ENCODE results near the gene THEMIS. TPM values are rescaled to one million over a fixed set of nuclear protein-coding genes. Genes with fewer than 3 reads are reported as not detected.

Gene THEMIS
- total RNA-seq, 1 donor from 2014 or later = not detected

- TF ChIP-seq CTCF (IDR thresholded peaks at IDR 0.05; ENCODE audit: partially characterized antibody, unreplicated experiment) = no peak
- Mint-ChIP-seq H3K4me3 (ENCODE audit: unreplicated experiment) (no peak overlapping the region), H3K27ac (ENCODE audit: unreplicated experiment) (no peak overlapping the region), H3K27me3 (ENCODE audit: unreplicated experiment) (no peaks in the 10 kb centered on the region), H3K36me3 (ENCODE audit: unreplicated experiment) (no peaks in the 10 kb centered on the region), H3K9me3 (ENCODE audit: unreplicated experiment) (no peaks in the 10 kb centered on the region), H3K4me1 (ENCODE audit: low read depth, unreplicated experiment) (no peaks in the 10 kb centered on the region)
- DNase-seq = no peak
Observed at GRCh38 chr6:127775371-127775770, 125.5 kb downstream of the THEMIS start.

- no peaks in the 10 kb centered on the region for H3K36me3 Mint-ChIP-seq (ENCODE audit: unreplicated experiment)
- H3K27ac Mint-ChIP-seq (ENCODE audit: unreplicated experiment) = no peak overlapping the region
- H3K9me3 Mint-ChIP-seq (ENCODE audit: unreplicated experiment) = no peaks in the 10 kb centered on the region
- H3K4me3 Mint-ChIP-seq (ENCODE audit: unreplicated experiment) = no peak overlapping the region
- H3K4me1 Mint-ChIP-seq (ENCODE audit: low read depth, unreplicated experiment) = no peaks in the 10 kb centered on the region
- no peaks in the 10 kb centered on the region for H3K27me3 Mint-ChIP-seq (ENCODE audit: unreplicated experiment)
- DNase-seq = no peak
- TF ChIP-seq CTCF (IDR thresholded peaks at IDR 0.05; ENCODE audit: partially characterized antibody, unreplicated experiment) = no peak
Observed at GRCh38 chr6:127768745-127769144, 132.1 kb downstream of the THEMIS start.

DNA sequence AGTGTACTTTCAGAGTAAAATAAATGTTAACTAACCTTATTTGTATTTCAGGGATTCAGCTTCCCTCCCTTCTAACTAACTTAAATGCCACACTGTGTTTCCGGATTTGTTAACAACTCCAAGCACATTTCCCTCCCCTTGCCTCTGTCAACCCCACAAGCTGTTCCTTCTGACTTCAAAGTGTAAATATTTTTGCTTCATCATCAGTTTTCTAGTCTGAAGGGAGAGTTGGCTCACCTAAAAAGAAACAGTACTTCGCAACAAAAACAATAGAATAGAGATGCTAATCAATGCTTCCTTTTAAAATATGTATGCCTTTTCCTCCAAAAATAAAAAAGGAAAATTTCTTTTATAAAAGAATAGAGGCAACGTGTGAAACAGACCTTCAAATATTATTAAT, 132.6 kb downstream of the THEMIS start:
- H3K36me3 Mint-ChIP-seq (ENCODE audit: unreplicated experiment) = no peaks in the 10 kb centered on the region
- no peak for DNase-seq
- no peak overlapping the region for H3K27ac Mint-ChIP-seq (ENCODE audit: unreplicated experiment)
- no peaks in the 10 kb centered on the region for H3K27me3 Mint-ChIP-seq (ENCODE audit: unreplicated experiment)
- no peak for TF ChIP-seq CTCF (IDR thresholded peaks at IDR 0.05; ENCODE audit: partially characterized antibody, unreplicated experiment)
- no peaks in the 10 kb centered on the region for H3K4me1 Mint-ChIP-seq (ENCODE audit: low read depth, unreplicated experiment)
- H3K9me3 Mint-ChIP-seq (ENCODE audit: unreplicated experiment) = no peaks in the 10 kb centered on the region
- H3K4me3 Mint-ChIP-seq (ENCODE audit: unreplicated experiment) = no peak overlapping the region

DNA sequence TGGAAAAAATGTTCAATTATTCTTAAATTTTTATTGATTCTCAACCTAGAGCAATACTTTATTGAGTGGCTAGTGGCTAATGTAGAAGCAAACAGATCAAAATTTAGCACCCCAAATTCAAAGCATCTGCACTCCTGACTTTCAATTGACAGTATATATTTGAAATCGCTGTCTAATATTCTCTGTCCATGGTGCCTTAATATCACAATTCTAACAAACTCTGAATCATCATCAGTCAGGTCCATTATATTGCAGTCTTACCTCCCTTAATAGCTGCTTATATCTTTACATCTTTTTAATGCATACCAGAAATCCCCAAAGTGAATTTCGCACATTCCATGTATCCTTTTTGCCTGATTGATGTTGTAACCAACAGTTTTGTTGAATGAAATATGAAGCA, 134.9 kb downstream of the THEMIS start:
- Mint-ChIP-seq H3K4me1 (ENCODE audit: low read depth, unreplicated experiment) (no peaks in the 10 kb centered on the region), H3K27me3 (ENCODE audit: unreplicated experiment) (no peaks in the 10 kb centered on the region), H3K4me3 (ENCODE audit: unreplicated experiment) (no peak overlapping the region), H3K9me3 (ENCODE audit: unreplicated experiment) (no peaks in the 10 kb centered on the region), H3K27ac (ENCODE audit: unreplicated experiment) (no peak overlapping the region), H3K36me3 (ENCODE audit: unreplicated experiment) (no peaks in the 10 kb centered on the region)
- no peak for DNase-seq
- no peak for TF ChIP-seq CTCF (IDR thresholded peaks at IDR 0.05; ENCODE audit: partially characterized antibody, unreplicated experiment)

DNA sequence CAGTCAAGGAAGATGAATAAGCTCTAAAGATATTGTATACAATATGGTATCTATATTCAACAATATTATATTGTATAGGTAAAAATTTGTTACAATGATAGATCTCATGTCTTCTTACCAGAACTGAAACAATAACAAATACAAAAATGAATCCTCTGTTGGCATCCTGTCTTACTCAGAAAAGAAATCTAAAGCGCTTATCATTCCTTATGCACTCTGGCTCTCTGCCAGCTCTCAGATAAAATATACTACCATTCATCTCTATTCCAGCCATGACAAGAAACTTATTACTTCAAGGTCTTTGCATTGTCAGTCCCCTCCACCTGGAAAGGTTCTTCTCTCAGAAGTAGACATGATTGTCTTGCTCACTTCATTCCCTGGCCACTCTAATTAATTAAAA, 138.6 kb downstream of the THEMIS start:
- no peak for DNase-seq
- H3K27me3 Mint-ChIP-seq (ENCODE audit: unreplicated experiment) = no peaks in the 10 kb centered on the region
- H3K36me3 Mint-ChIP-seq (ENCODE audit: unreplicated experiment) = no peaks in the 10 kb centered on the region
- TF ChIP-seq CTCF (IDR thresholded peaks at IDR 0.05; ENCODE audit: partially characterized antibody, unreplicated experiment) = no peak
- no peaks in the 10 kb centered on the region for H3K9me3 Mint-ChIP-seq (ENCODE audit: unreplicated experiment)
- H3K27ac Mint-ChIP-seq (ENCODE audit: unreplicated experiment) = no peak overlapping the region
- no peaks in the 10 kb centered on the region for H3K4me1 Mint-ChIP-seq (ENCODE audit: low read depth, unreplicated experiment)
- H3K4me3 Mint-ChIP-seq (ENCODE audit: unreplicated experiment) = no peak overlapping the region

Data from glutamatergic neuron (in vitro differentiated cells).